Activated T-cell treated with anti-CD3 and anti-CD28 coated beads, Interleukin-2, amount 50 U/mL, for 1 hour (primary cell): ENCODE data around the gene PCDHGC3.

ENCODE experiments used
- DNase-seq: peaks from one replicate; pipeline ENCODE4 v3.0.0-alpha.2; 2020

The PCDHGC3 gene

GRCh38 chr5:141508798-141509611 is 33.2 kb downstream of the PCDHGC3 start:
- no peak for DNase-seq

- no peak for DNase-seq
These were observed 34.4 kb downstream of the PCDHGC3 start for GRCh38 chr5:141510160-141510559.

- no peak for DNase-seq
These were observed 35.3 kb downstream of the PCDHGC3 start for GRCh38 chr5:141510850-141511601.

- no peak for DNase-seq
These were observed 36.1 kb downstream of the PCDHGC3 start for GRCh38 chr5:141511771-141512325.

DNA sequence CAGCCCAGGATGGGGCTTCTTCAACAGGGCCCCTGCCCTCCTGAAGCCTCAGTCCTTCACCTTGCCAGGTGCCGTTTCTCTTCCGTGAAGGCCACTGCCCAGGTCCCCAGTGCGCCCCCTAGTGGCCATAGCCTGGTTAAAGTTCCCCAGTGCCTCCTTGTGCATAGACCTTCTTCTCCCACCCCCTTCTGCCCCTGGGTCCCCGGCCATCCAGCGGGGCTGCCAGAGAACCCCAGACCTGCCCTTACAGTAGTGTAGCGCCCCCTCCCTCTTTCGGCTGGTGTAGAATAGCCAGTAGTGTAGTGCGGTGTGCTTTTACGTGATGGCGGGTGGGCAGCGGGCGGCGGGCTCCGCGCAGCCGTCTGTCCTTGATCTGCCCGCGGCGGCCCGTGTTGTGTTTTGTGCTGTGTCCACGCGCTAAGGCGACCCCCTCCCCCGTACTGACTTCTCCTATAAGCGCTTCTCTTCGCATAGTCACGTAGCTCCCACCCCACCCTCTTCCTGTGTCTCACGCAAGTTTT is 36.7 kb downstream of the PCDHGC3 start:
- DNase-seq: peak; percentile 85

DNA sequence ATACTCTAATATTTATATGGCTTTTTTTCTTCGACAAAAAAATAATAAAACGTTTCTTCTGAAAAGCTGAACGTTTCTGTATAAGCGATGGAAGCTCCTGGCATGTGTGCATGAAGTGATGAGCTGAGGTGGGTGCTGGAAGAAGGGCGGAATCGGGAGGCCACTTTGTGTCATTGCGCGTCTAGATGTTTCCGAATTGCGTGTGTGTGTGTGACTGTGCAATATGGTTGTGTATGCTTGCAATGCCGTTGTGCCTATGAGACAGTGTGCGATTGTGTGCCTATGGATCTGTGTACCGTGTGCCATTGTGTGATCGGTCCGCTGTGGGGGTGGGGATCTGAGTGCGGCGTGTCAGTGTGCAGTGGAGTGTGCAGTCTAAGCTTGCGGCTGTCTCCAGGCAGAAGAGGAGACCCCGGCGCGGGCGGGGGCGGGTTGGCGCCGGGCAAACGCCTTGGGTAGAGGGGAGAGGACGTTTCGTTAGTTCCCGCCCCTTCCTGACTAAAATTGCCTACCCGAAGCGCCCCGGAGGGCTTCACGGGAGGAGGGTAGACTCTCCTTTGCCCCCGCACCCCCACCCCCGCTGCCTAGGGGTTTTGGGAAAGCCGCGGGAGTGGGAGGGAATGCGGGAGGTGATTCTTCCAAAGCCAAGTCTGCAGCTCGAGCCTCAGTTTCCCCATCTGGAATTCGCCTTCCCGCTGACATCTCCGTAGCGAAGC is 37.3 kb downstream of the PCDHGC3 start:
- DNase-seq: peak; percentile 45

DNA sequence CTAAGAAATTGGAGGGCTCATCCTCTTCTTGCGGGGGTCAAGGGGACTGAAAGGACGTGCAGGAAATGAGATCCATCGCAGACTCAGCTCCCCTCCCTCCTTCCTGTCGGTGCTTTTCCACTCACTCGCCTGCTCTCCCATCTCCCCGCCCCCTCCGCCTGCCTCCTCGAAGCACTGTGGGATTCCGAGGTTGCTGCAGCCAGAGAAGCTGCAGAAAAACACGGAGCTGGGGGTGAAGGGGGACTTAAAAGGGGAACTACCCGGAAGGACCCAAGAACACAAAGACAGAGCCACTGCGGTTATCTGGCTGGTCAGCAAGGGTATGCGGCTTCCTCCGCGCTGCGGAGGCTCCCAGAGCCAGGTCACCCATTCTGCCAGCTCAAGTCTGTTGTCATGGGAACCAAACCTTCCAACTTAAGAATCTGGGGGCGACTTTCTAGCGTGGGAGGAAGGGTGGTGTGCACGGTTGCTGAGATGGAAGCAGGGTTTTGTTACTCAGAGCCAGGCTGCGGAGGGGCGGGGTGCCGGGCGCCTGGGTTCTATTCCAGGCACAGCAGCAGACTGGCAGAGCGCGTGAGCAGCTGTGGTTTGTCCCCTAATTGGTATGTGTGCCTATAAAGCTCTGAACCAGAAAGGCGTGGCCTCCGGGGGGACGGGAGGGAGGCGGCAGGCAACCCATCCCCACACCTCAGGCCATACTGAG is 38.0 kb downstream of the PCDHGC3 start:
- DNase-seq: peak; percentile 56

DNA sequence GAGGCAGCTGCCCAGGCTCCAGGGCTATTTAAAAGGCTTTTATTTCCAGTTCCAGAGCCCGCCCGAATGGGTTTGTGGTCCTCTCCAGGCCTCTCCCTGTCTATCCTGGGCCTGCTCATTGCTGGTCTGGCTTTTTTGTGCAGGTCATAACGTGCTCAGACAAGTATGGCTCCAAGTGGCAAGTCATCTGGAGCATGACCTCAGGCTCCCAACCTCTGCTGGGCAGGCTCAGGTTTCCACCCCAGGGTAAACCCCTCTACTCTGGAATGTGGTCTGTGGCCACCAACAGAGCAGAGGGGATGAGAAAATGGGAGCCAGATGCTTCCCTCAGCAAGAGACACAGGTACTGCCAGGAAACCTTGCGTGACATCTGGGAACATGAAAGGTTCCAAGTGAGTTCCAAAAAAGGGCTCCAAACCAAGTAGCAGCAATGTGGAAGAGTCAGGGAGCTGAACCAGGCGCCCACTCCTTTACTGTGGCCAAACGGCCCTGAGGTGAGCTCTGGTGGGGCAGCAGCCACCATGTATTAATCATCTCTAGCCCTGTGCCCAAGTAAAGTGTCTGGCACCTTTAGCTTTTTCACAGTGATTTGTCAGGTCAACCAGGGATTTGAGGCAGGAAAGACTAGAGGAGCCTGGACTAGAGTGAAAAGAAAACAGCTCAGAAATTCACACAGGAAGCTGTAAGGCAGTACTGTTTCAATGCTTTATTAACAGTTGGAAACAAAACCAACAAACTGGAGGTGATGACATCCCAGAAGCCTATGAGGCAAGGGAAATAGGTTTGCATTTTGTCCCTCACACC is 38.8 kb downstream of the PCDHGC3 start:
- DNase-seq: no peak

GRCh38 chr5:141515141-141515540 is 39.4 kb downstream of the PCDHGC3 start:
- no peak for DNase-seq

DNA sequence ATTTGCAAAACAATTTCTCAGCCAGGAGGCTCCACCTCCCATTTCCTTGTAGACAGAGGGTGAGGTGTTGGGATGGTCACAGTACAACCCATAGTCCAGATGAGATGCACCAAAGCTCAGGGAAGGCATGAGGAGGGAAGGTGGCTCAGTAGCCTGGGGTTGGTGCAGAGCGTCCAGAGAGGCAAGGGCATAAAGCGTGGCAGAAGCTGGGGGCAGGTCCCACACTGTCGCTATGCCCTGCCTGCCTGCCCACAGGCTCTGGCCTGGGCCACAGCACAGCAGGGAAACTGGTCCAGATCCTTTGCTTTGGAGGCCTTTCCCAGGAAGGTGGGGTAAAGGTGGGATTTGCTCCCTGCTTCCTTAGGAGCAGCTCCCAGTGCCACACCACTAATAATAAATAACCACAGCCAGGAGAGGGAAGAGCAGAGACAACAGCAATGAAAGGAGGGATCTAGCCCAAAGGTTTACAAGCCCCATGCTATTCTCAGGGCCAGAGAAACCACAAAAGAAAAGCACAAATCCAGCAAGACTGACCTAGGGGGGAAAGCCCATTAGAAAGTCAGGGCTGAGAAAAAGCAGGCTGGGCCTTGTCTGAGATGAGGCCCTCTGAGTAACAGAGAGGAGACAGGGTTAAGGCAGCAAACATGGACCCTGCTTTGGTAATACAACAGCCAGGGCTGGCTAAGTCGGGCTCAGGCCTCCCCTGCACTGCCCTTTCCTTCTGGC is 40.3 kb downstream of the PCDHGC3 start:
- DNase-seq: no peak

DNA sequence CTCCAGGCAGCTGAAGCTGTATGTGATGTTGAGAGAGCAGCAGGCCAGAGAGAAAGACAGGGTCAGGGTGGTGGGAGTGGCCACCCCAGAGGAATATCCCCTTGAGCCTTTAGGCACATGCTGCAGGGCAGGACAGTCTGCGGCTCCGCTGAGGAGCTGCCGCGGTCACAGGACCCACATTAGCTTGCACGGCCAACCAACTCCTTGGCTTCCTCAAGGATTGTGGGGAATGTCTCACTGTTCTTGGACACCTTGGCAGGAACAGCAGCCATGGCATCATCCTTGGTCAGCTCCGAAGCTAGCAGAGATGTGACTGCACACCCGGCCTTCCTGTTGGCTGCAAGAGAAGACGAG is 40.9 kb downstream of the PCDHGC3 start:
- no peak for DNase-seq

DNA sequence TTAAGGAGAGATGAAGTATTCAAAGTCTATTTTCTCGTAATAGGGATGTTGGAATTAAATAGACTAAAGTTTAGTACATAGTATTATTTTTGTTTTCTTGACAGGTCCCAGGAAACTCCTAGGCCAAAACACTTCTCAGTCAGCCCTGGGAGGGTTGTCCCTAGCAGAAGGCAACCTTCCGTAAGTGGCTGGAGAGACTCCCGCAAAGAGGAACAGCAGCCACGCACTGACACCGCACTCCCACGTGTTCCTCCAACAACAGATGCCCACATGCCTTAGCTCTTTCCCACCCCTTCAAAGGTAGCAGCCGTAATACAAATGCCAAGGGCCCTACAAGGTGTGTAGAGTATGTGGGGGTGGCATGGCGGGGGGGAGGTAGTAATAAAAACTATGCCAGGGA is 41.5 kb downstream of the PCDHGC3 start:
- no peak for DNase-seq

GRCh38 chr5:141517880-141518617 is 42.3 kb downstream of the PCDHGC3 start:
- no peak for DNase-seq

- DNase-seq: no peak
These were observed 42.9 kb downstream of the PCDHGC3 start for GRCh38 chr5:141518618-141519015.

GRCh38 chr5:141519605-141520565 is 44.1 kb downstream of the PCDHGC3 start:
- DNase-seq: no peak

DNA sequence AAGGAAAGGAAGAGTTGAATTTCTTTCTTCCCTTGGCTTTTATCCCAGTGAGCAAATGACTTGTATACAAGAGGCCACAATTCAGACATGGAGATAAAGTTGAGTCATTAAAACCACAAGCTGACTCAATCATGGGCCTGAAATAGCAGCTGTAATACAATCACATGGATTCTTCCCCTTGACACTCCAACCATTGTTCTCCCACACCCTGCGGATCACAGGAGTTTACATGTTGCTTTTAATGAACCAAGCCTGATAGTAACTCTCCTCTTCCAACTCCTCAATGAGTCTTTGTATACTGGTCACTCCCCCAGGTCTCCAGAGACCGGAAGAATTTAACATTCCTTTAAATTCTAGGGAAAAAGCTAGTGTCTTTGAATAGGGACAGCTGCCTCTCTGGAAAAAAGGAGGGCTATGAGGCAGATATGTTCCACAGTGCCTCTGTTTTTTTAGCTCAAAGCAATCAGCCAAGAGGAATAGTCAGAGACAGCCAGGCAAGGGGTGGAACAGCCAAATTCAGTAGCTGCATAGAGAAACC is 45.5 kb downstream of the PCDHGC3 start:
- DNase-seq: no peak

DNA sequence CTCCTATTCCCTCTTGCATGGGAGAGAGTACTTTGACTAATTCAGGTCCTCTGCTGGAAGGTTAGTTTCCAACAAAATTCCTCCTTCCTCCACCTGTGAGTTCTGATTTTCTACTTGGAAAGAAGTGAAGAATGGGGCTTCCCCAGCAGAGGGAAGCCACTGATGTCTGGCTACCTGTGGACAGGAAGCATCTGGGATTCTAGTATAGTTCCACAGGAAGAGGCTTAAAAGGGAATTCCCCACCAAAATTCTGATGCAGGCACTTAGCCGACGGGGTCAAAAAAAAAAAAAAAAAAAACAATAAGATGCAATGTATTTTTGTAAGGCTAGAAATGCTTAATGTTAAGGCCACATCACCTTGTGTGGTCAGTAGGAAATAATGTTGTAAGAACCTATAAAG is 46.5 kb downstream of the PCDHGC3 start:
- no peak for DNase-seq

DNA sequence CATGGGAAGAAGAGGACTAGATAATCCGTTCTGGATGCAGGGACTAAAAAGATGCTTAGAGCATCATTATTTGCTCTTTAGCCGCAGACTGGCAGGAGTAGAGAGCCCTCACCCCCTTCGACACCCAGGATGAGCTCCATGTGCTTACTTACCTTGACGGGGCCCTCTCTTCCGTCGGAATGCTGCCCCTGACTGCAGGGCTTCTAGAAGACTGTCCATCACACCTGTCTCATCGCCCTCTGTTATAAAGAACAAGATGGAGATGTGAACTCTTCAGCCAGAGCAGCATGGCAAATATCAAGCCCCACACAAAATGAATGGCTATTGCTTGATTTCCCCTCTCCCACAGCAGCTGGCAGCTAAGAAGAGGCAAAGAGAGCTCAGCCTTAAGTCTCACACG is 48.2 kb downstream of the PCDHGC3 start:
- no peak for DNase-seq
